OCI-LY7 (cell line): ENCODE data around the gene TACR2. TPM values are rescaled to one million over a fixed set of nuclear protein-coding genes. Genes with fewer than 3 reads are reported as not detected.

Experiments
- BruUV-seq: library from RNA; stranded (reverse); fragments of 400-500 nt; replicated peaks from 2 replicates; lab custom pipeline; 2021; lab: Mats Ljungman, UMichigan
- CTCF ChIA-PET: fragments of 300-600 bp; sonication (Branson Sonifier 250); formaldehyde crosslinking; loops from one replicate; lab custom pipeline; 2022; ENCODE audit warnings: antibody characterized with exemption; ENCODE audit not compliant: unreplicated experiment; lab: Charles Lee
- POLR2A ChIA-PET: fragments of 300-600 bp; sonication (Branson Sonifier 250); formaldehyde crosslinking; loops from one replicate; lab custom pipeline; 2022; ENCODE audit warnings: antibody characterized with exemption; lab: Charles Lee
- DNase-seq: peaks from one replicate; pipeline ENCODE4 v3.0.0-alpha.2; 2015; ENCODE audit warnings: low spot score
- H2AFZ ChIP-seq: fragments of 200-600 bp; sonication (generic), shearing (Covaris generic); 2 replicates; pipeline ENCODE4 v1.6.1; 2014; ENCODE audit warnings: mild to moderate bottlenecking, antibody characterized with exemption, low read length, moderate library complexity
- H3K27ac ChIP-seq: fragments of 200-600 bp; sonication (generic); 2 replicates; pipeline ENCODE4 v1.5.1; 2014; ENCODE audit warnings: mixed run types, low read depth, mild to moderate bottlenecking, moderate library complexity, low read length, inconsistent platforms; ENCODE audit not compliant: poor library complexity, severe bottlenecking
- H3K36me3 ChIP-seq: fragments of 200-600 bp; sonication (generic); 2 replicates; pipeline ENCODE4 v1.6.1; 2014; ENCODE audit warnings: mild to moderate bottlenecking, antibody characterized with exemption, low read length, moderate library complexity, mixed read lengths; ENCODE audit not compliant: insufficient read depth
- H3K4me1 ChIP-seq: fragments of 200-600 bp; sonication (generic); 2 replicates; pipeline ENCODE4 v1.5.1; 2014; ENCODE audit warnings: mild to moderate bottlenecking, low read length; ENCODE audit not compliant: insufficient read depth, poor library complexity, severe bottlenecking
- H3K4me2 ChIP-seq: fragments of 200-600 bp; sonication (generic); 2 replicates; pipeline ENCODE4 v1.6.1; 2014; ENCODE audit warnings: mild to moderate bottlenecking, low read length
- H3K4me3 ChIP-seq: fragments of 200-600 bp; sonication (generic); 2 replicates; pipeline ENCODE4 v1.5.1; 2014; ENCODE audit warnings: mild to moderate bottlenecking, low read depth, low read length; ENCODE audit not compliant: poor library complexity, severe bottlenecking
- H3K79me2 ChIP-seq: fragments of 200-600 bp; sonication (generic); 2 replicates; pipeline ENCODE4 v1.6.1; 2016; ENCODE audit warnings: low read depth, mild to moderate bottlenecking, low read length, moderate library complexity, mixed read lengths; ENCODE audit not compliant: insufficient read depth
- H3K9me2 ChIP-seq: fragments of 200-600 bp; sonication (generic); 2 replicates; pipeline ENCODE4 v1.6.1; 2016; ENCODE audit warnings: mild to moderate bottlenecking, low read length, mixed read lengths; ENCODE audit not compliant: insufficient read depth
- H3K9me3 ChIP-seq: fragments of 200-600 bp; sonication (generic); 2 replicates; pipeline ENCODE4 v1.6.1; 2014; ENCODE audit warnings: mild to moderate bottlenecking, mixed run types, low read length, mixed read lengths
- H4K20me1 ChIP-seq: fragments of 200-600 bp; sonication (generic); 2 replicates; pipeline ENCODE4 v1.6.1; 2014; ENCODE audit warnings: mild to moderate bottlenecking, antibody characterized with exemption, low read length, moderate library complexity, mixed read lengths; ENCODE audit not compliant: insufficient read depth
- CTCF ChIP-seq: fragments of 200-600 bp; sonication (generic); conservative IDR thresholded peaks from 2 replicates; pipeline ENCODE4 v1.5.1; 2014; ENCODE audit warnings: mild to moderate bottlenecking, antibody characterized with exemption, low read length, moderate library complexity, mixed read lengths
- EZH2phosphoT487 ChIP-seq: fragments of 200-600 bp; sonication (generic); IDR thresholded peaks from 2 replicates; pipeline ENCODE4 v1.6.1; 2018; ENCODE audit warnings: low read depth, borderline replicate concordance, mild to moderate bottlenecking, mixed run types, antibody characterized with exemption, low read length, moderate library complexity, mixed read lengths
- intact Hi-C: fragments of 100-400 bp; cut with micrococcal nuclease; formaldehyde crosslinking; loops from one replicate; pipeline ENCODE4 v1.10.0; 2022; ENCODE audit not compliant: unreplicated experiment
- total RNA-seq, 2 experiments: library from RNA; depleted of rRNA in 1 of 2; stranded (reverse); fragments of >200 nt in 1 of 2; shearing (Covaris generic) in 1 of 2; gene quantifications; 2 replicates each; pipeline ENCODE4 v1.2.3, GENCODE V29; 2014 to 2022

TACR2 gene
- total RNA-seq, 2 experiments from 2014 or later: not detected

- H3K4me1 ChIP-seq: peaks cover 28% of the 10 kb centered on the region
- CTCF ChIA-PET: interaction anchor here (0.5 to 1.3 kb wide), 3 partner anchors 45 to 255 kb away, joined by 3 to 5 read pairs (median 3); no protein-coding TSS in a partner anchor
- no peaks in the 10 kb centered on the region for H4K20me1 ChIP-seq
- H2AFZ ChIP-seq: no peak overlapping the region
- no peaks in the 10 kb centered on the region for H3K9me2 ChIP-seq
- POLR2A ChIA-PET: interaction anchor here (0.7 to 1.2 kb wide), 2 partner anchors 12 to 88 kb away, joined by 4 to 5 read pairs; no protein-coding TSS in a partner anchor
- no peak overlapping the region for H3K27ac ChIP-seq
- no peak for TF ChIP-seq CTCF
- TF ChIP-seq EZH2phosphoT487: no peak
- no peak overlapping the region for H3K4me3 ChIP-seq
- H3K9me3 ChIP-seq: no peaks in the 10 kb centered on the region
- no peak overlapping the region for H3K4me2 ChIP-seq
- no peak for DNase-seq
- no peaks in the 10 kb centered on the region for H3K79me2 ChIP-seq
- intact Hi-C loops: loop anchor here (1.0 to 5.0 kb wide), 2 partner anchors 100 to 230 kb away; no protein-coding TSS in a partner anchor
- no TSS peak for BruUV-seq
- no peaks in the 10 kb centered on the region for H3K36me3 ChIP-seq
These were observed 9.7 kb downstream of the TACR2 start for GRCh38 chr10:69406816-69407580.

- no TSS peak for BruUV-seq
- no peaks in the 10 kb centered on the region for H3K9me2 ChIP-seq
- intact Hi-C loops: loop anchor here (5.0 kb wide), 1 partner anchor 231 kb away; no protein-coding TSS in a partner anchor
These were observed 10.4 kb downstream of the TACR2 start for GRCh38 chr10:69406302-69406811.

More at GRCh38 chr10:69406302-69406811, 10.4 kb downstream of the TACR2 start:
- H3K79me2 ChIP-seq: no peaks in the 10 kb centered on the region
- H3K27ac ChIP-seq: no peak overlapping the region
- POLR2A ChIA-PET: interaction anchor here (0.7 kb wide), 1 partner anchor 87 kb away, joined by 5 read pairs; no protein-coding TSS in a partner anchor
- no peak overlapping the region for H2AFZ ChIP-seq
- no peaks in the 10 kb centered on the region for H3K9me3 ChIP-seq
- TF ChIP-seq CTCF: no peak
- H3K4me2 ChIP-seq: no peak overlapping the region
- no peaks in the 10 kb centered on the region for H4K20me1 ChIP-seq
- no peaks in the 10 kb centered on the region for H3K36me3 ChIP-seq
- no peak overlapping the region for H3K4me3 ChIP-seq
- no peak for DNase-seq
- peaks cover 28% of the 10 kb centered on the region for H3K4me1 ChIP-seq
- CTCF ChIA-PET: no interaction called here
